ENCODE data around the gene DMRTB1. TPM values are rescaled to one million over a fixed set of nuclear protein-coding genes. Genes with fewer than 3 reads are reported as not detected.

The DMRTB1 gene
- total and polyA plus RNA-seq, 2 donors (not counting 1 experiment from before 2014, with no cell fraction given) = not detected

- no peak for TF ChIP-seq CTCF (IDR thresholded peaks at IDR 0.05)
- no peak for TF ChIP-seq EZH2 (IDR thresholded peaks at IDR 0.05; ENCODE audit: borderline replicate concordance, insufficient read depth, low read depth, low read length, poor library complexity, severe bottlenecking)
- Mint-ChIP-seq H3K27ac (no peak overlapping the region), H3K4me3 (no peak overlapping the region), H3K9me3 (ENCODE audit: insufficient read depth) (no peaks in the 10 kb centered on the region), H3K27me3 (peaks cover 22% of the 10 kb centered on the region), H3K4me1 (peaks cover 3% of the 10 kb centered on the region)
- Histone ChIP-seq H3K27me3 (replicated peaks in 1 of 4; ENCODE audit: control extremely low read depth in 1 of 4, control insufficient read depth in 3 of 4, insufficient read depth in 4 of 4, low read length in 3 of 4) (peaks cover 0 to 14% (median 3%) of the 10 kb centered on the region in 4 experiments), H3K4me1 (ENCODE audit: control insufficient read depth in 2 of 2, insufficient read depth in 2 of 2, low read length in 2 of 2) (no peaks in the 10 kb centered on the region), H3K4me3 (ENCODE audit: control extremely low read depth in 1 of 5, extremely low read depth in 1 of 5, insufficient read depth in 1 of 5, low read depth in 2 of 5, low read length in 4 of 5) (no peak overlapping the region), H3K36me3 (replicated peaks in 1 of 2; ENCODE audit: control extremely low read depth in 1 of 2, control insufficient read depth in 1 of 2, extremely low read depth in 1 of 2, insufficient read depth in 2 of 2, low read length in 1 of 2) (no peaks in the 10 kb centered on the region), H2AFZ (ENCODE audit: insufficient read depth, low read depth, low read length, poor library complexity, severe bottlenecking) (no peak overlapping the region), H3K9me3 (ENCODE audit: control extremely low read depth in 1 of 3, control insufficient read depth in 2 of 3, insufficient read depth in 1 of 3, low read length in 2 of 3) (no peaks in the 10 kb centered on the region), H3K79me2 (ENCODE audit: control insufficient read depth, insufficient read depth, low read length) (no peaks in the 10 kb centered on the region), H4K20me1 (ENCODE audit: control insufficient read depth, insufficient read depth, low read length, poor library complexity, severe bottlenecking) (no peaks in the 10 kb centered on the region), H3K27ac (ENCODE audit: low read length in 2 of 2) (no peak overlapping the region), H3K4me2 (replicated peaks; ENCODE audit: low read depth, low read length, poor library complexity, severe bottlenecking) (no peak overlapping the region), H3K9ac (ENCODE audit: low read length) (no peak overlapping the region)
- ChIA-PET POLR2A (no interaction called here), CTCF (interaction anchor here (1.0 to 1.5 kb wide), 2 partner anchors 20 to 135 kb away, joined by 3 read pairs; no protein-coding TSS in a partner anchor)
- intact Hi-C loops (cut with micrococcal nuclease) = no loop called here
- DNase-seq = no peak
- ATAC-seq (ENCODE audit: low read depth) = no peak
- 78% methylated on average over 4 of the region's 8 CpGs for WGBS (ENCODE audit: insufficient coverage)
Measured at GRCh38 chr1:53413175-53414001, 45.8 kb upstream of the DMRTB1 start.

GRCh38 chr1:53414632-53415031 is 44.6 kb upstream of the DMRTB1 start:
- CTCF ChIA-PET = no interaction called here
- no peaks in the 10 kb centered on the region for H4K20me1 ChIP-seq (ENCODE audit: control insufficient read depth, insufficient read depth, low read length, poor library complexity, severe bottlenecking)
- H3K4me1 ChIP-seq (ENCODE audit: control insufficient read depth in 2 of 2, insufficient read depth in 2 of 2, low read length in 2 of 2) = no peaks in the 10 kb centered on the region
- peaks cover 0 to 5% (median 1%) of the 10 kb centered on the region in 4 experiments for H3K27me3 ChIP-seq (replicated peaks in 1 of 4; ENCODE audit: control extremely low read depth in 1 of 4, control insufficient read depth in 3 of 4, insufficient read depth in 4 of 4, low read length in 3 of 4)
- intact Hi-C loops (cut with micrococcal nuclease) = no loop called here
- no peak overlapping the region for H3K4me3 Mint-ChIP-seq
- no peak overlapping the region for H3K27ac ChIP-seq (ENCODE audit: low read length in 2 of 2)
- peaks cover under 1% of the 10 kb centered on the region for H3K4me1 Mint-ChIP-seq
- TF ChIP-seq CTCF (IDR thresholded peaks at IDR 0.05) (no peak), EZH2 (IDR thresholded peaks at IDR 0.05; ENCODE audit: borderline replicate concordance, insufficient read depth, low read depth, low read length, poor library complexity, severe bottlenecking) (no peak)
- no peak for DNase-seq
- H3K27ac Mint-ChIP-seq = no peak overlapping the region
- POLR2A ChIA-PET = no interaction called here
- peaks cover 25% of the 10 kb centered on the region for H3K27me3 Mint-ChIP-seq
- no peaks in the 10 kb centered on the region for H3K36me3 ChIP-seq (replicated peaks in 1 of 2; ENCODE audit: control extremely low read depth in 1 of 2, control insufficient read depth in 1 of 2, extremely low read depth in 1 of 2, insufficient read depth in 2 of 2, low read length in 1 of 2)
- no peak overlapping the region for H2AFZ ChIP-seq (ENCODE audit: insufficient read depth, low read depth, low read length, poor library complexity, severe bottlenecking)
- H3K9ac ChIP-seq (ENCODE audit: low read length) = no peak overlapping the region
- 95% methylated on average over 4 of the region's 4 CpGs for WGBS (ENCODE audit: insufficient coverage)
- H3K4me3 ChIP-seq (ENCODE audit: control extremely low read depth in 1 of 5, extremely low read depth in 1 of 5, insufficient read depth in 1 of 5, low read depth in 2 of 5, low read length in 4 of 5) = no peak overlapping the region
- no peaks in the 10 kb centered on the region for H3K79me2 ChIP-seq (ENCODE audit: control insufficient read depth, insufficient read depth, low read length)
- H3K4me2 ChIP-seq (replicated peaks; ENCODE audit: low read depth, low read length, poor library complexity, severe bottlenecking) = no peak overlapping the region
- no peaks in the 10 kb centered on the region for H3K9me3 Mint-ChIP-seq (ENCODE audit: insufficient read depth)
- no peaks in the 10 kb centered on the region for H3K9me3 ChIP-seq (ENCODE audit: control extremely low read depth in 1 of 3, control insufficient read depth in 2 of 3, insufficient read depth in 1 of 3, low read length in 2 of 3)
- ATAC-seq (ENCODE audit: low read depth) = no peak
